GM12801 (cell line): ENCODE measurements around the gene ADO.

Source experiments
- CTCF ChIP-seq: IDR thresholded peaks from one replicate; pipeline ENCODE4 v1.5.1; 2011; ENCODE audit warnings: control low read depth; ENCODE audit not compliant: insufficient read length; ENCODE audit errors: extremely low read depth

ADO gene

GRCh38 chr10:62788861-62789467 lies 15.6 kb upstream of the ADO start:
- no peak for TF ChIP-seq CTCF

- TF ChIP-seq CTCF: no peak
Measured at GRCh38 chr10:62790019-62790555, 14.4 kb upstream of the ADO start.

- no peak for TF ChIP-seq CTCF
Measured at GRCh38 chr10:62790571-62790970, 13.9 kb upstream of the ADO start.

GRCh38 chr10:62792261-62792660 lies 12.3 kb upstream of the ADO start:
- TF ChIP-seq CTCF: no peak

GRCh38 chr10:62794306-62794705 lies 10.2 kb upstream of the ADO start:
- no peak for TF ChIP-seq CTCF

GRCh38 chr10:62795100-62795499 lies 9.4 kb upstream of the ADO start:
- TF ChIP-seq CTCF: no peak

GRCh38 chr10:62795762-62796161 lies 8.8 kb upstream of the ADO start:
- no peak for TF ChIP-seq CTCF
